Measurements from ENCODE around the gene FOXF2. TPM values are rescaled to one million over a fixed set of nuclear protein-coding genes. Genes with fewer than 3 reads are reported as not detected.

FOXF2 gene
- total and polyA plus RNA-seq, 10 of the 15 experiments (the other 5 are each of a cell fraction or from before 2014, with no cell fraction given): not detected

DNA sequence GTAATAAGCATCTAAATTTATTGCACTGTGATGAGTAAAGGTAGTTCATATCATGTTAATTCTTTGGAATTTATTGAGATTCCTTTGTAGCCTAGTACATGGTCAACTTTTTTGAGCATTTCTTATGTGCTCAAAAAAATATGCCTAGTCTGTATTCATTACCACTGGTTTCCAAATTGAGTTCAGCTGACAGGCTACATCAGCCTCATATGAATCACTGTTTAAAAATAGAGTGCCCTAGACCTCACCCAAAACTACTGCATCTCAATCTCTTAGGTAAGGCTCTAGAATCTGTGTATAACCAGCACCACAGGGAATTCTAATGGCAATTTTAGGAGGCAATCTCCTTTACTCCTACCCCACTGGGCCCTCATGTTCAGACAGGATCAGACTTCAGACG, 16.7 kb upstream of the FOXF2 start (continued):
- no peak for TF ChIP-seq ASH2L (IDR thresholded peaks at IDR 0.05; ENCODE audit: borderline replicate concordance, low read depth)
- TF ChIP-seq YBX1 (IDR thresholded peaks at IDR 0.05): no peak
- no peak for TF ChIP-seq RBBP5 (conservative IDR thresholded peaks at IDR 0.05)
- no peak for TF ChIP-seq RB1 (IDR thresholded peaks at IDR 0.05; ENCODE audit: borderline replicate concordance)
- no peak for TF ChIP-seq IKZF1 (conservative IDR thresholded peaks at IDR 0.05)
- TF ChIP-seq HCFC1 (IDR thresholded peaks at IDR 0.05; ENCODE audit: low read length): no peak
- no peak for TF ChIP-seq ZNF622 (IDR thresholded peaks at IDR 0.05)

DNA sequence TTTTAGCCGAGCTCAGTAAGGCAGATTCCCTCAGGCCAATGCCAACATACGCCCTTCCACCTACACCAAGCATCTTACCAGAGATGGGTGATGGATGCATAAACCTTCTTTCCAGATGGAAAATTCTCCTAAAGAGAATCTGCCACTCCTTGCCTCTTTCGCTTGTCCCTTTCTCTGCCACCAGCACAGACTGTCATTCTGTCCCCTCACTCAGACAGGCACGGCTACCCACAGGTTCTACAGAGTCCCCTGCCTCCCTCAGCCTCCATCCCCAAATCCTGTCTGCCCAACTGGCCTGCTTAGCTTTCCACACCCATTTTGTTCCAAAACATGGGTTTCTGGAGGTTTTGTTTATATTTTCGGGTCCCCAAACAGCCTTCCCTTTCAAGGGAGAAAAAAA, 12.7 kb upstream of the FOXF2 start:
- in situ Hi-C loops (cut with MboI): no loop called here
- Histone ChIP-seq H2AFZ (ENCODE audit: control insufficient read depth, low read depth, low read length) (no peak overlapping the region), H3K27me3 (replicated peaks in 1 of 2; ENCODE audit: control insufficient read depth in 2 of 2, insufficient read depth in 2 of 2, low read length in 1 of 2) (peaks cover 14 to 38% of the 10 kb centered on the region in 2 experiments), H3K79me2 (ENCODE audit: control insufficient read depth, insufficient read depth, low read length) (no peaks in the 10 kb centered on the region), H3K36me3 (ENCODE audit: control insufficient read depth in 2 of 2, insufficient read depth in 2 of 2, low read length in 1 of 2) (no peaks in the 10 kb centered on the region), H4K20me1 (ENCODE audit: control insufficient read depth, insufficient read depth) (no peaks in the 10 kb centered on the region; the same call in none of the 2 replicates), H3K9me3 (replicated peaks; ENCODE audit: control insufficient read depth, insufficient read depth, low read length) (no peaks in the 10 kb centered on the region; the same call in 1 of the 3 replicates), H3K4me3 (no peak overlapping the region), H3K9ac (ENCODE audit: control insufficient read depth, insufficient read depth, low read length) (no peak overlapping the region), H3K27ac (ENCODE audit: control insufficient read depth, insufficient read depth) (no peak overlapping the region), H3K4me1 (ENCODE audit: control insufficient read depth, insufficient read depth, low read length) (no peaks in the 10 kb centered on the region), H3K4me2 (ENCODE audit: control insufficient read depth, insufficient read depth) (no peak overlapping the region)
- no TSS peak for BruUV-seq (replicated peaks)
- DNase-seq (ENCODE audit: low read depth, low spot score) (no peak), ATAC-seq (no peak), FAIRE-seq (no peak)
- intact Hi-C loops (cut with micrococcal nuclease; ENCODE audit: unreplicated experiment): no loop called here
- ChIA-PET POLR2A (no interaction called here), CTCF (no interaction called here), SMC1A (ENCODE audit: uncharacterized antibody, unreplicated experiment) (no interaction called here), RAD21 (ENCODE audit: unreplicated experiment) (no interaction called here)
- TF ChIP-seq POLR2AphosphoS5 (IDR thresholded peaks at IDR 0.05; ENCODE audit: low read length) (no peak), JUNB (IDR thresholded peaks at IDR 0.05) (no peak), ZNF24 (IDR thresholded peaks at IDR 0.05) (no peak)
- TF ChIP-seq, protein P1, sequence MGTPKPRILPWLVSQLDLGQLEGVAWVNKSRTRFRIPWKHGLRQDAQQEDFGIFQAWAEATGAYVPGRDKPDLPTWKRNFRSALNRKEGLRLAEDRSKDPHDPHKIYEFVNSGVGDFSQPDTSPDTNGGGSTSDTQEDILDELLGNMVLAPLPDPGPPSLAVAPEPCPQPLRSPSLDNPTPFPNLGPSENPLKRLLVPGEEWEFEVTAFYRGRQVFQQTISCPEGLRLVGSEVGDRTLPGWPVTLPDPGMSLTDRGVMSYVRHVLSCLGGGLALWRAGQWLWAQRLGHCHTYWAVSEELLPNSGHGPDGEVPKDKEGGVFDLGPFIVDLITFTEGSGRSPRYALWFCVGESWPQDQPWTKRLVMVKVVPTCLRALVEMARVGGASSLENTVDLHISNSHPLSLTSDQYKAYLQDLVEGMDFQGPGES (IDR thresholded peaks at IDR 0.05): no peak
- WGBS (ENCODE audit: insufficient coverage, insufficient replicate concordance, low lambda C conversion rate, missing lambda C conversion rate): 30% methylated on average over 5 of the region's 5 CpGs
